GM12891 (cell line): ENCODE measurements around the gene BICC1.

ENCODE experiments used
- POLR2A ChIP-seq: IDR thresholded peaks from 2 replicates; pipeline ENCODE4 v1.6.1; 2011; ENCODE audit warnings: low read depth, low read length, control low read depth
- POLR2AphosphoS5 ChIP-seq: IDR thresholded peaks from 2 replicates; pipeline ENCODE4 v1.6.1; 2011; ENCODE audit warnings: low read depth, low read length, control low read depth

DNA sequence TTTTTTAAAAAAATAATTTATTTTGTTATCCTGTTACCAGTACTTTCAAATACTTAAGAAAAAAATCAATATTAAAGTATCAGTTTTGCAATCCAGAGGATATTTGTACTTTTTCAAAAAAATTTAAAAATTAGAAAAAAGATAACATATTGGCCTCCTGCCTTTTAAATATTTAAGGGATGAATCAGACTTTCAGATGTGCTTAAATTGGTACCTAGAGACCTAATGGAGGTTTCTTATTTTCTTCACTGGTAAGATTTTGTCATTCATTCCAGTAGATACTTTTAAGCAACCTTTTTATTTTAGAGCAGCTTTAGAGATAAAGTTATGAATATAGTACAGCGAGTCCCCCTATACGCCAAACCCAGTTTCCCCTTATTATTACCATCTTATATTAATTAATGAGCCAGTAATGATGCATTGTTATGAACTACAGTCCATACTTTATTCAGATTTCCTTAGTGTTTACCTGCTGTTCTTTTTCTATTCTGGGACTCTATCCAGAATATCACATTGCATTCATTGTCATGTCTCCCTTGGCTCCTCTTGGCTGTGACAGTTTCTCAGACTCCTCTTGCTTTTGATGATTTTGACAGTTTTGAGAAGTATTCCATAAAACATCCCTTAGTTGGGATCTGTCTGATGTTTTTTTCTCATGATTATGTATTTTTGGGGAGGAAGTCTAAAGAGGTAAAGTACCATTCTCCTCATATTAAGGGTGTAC, 34.2 kb downstream of the BICC1 start:
- TF ChIP-seq POLR2AphosphoS5 (no peak), POLR2A (no peak)
